DMS79 (cell line): ENCODE data around the gene HDAC10.

Experiments
- DNase-seq: peaks from one replicate; lab custom pipeline; 2025; lab: John Stamatoyannopoulos, UW

HDAC10 gene

GRCh38 chr22:50255607-50256006 is 4.5 kb upstream of the HDAC10 start:
- DNase-seq = no peak

DNA sequence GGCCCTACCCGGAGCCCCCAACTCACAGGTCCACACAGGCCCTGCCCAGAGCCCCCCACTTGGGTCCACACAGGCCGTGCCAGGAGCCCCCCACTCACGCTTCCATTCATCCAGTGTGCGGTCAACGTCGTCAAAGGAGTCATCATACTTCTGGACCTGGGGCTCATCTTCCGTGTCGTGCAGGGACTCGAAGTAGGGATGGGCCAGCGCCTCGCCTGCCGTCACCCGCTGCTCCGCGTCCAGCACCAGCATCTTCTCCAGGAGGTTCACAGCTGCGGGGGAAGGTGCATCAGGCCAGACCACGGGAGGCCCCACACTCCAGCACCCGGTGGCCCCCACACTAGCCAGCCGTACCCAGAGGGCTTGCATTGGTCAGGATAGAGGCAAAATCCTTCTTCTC is 4.0 kb upstream of the HDAC10 start:
- no peak for DNase-seq

GRCh38 chr22:50253941-50254340 is 2.9 kb upstream of the HDAC10 start:
- DNase-seq = no peak

DNA sequence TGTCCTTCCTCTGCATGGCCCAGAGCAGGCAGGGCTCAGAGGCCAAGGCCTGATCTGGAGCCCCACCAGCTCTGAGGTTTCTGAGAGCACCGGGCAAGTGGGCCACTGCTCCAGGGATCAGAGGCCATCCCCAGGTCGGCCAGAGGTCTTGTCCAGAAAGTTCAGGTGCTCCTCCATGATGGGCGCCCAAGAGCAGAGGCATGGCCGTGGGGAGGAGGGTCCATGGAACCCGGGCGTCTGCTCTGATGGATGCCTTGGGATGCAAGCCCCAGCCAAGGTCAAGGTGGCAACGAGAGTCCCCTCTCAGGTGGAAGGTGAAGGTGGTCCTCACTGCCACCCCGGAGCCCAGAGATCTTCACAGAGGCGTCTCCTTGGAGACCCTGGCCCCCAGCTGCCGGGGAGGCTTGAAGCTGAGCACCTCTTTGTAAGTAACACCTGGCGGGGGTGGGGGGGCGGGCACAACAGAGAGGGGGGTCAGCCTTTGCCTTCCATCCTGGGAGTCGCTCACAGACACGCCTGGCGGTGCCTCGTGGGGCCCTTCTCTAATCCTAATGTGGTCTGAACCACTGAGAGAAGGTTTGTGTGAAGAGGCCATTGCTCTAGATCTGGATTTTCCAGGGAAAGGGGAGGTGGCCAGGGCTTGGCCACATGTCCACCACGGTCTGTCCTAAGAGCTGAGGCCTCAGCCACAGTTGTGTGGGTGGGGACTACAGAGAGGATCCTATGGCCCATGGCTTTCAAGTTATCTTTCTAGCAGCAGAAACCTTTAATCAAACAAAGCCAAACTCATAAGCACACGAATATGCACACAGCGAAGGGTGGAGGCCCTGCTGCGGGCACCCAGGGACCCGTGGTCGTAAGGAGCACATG is 2.2 kb upstream of the HDAC10 start:
- no peak for DNase-seq

GRCh38 chr22:50252082-50253045 is 1.3 kb upstream of the HDAC10 start:
- no peak for DNase-seq

GRCh38 chr22:50251477-50252081 is 514 bp upstream of the HDAC10 start:
- no peak for DNase-seq

- no peak for DNase-seq
These were observed 863 bp downstream of the HDAC10 start for GRCh38 chr22:50250249-50250554.

DNA sequence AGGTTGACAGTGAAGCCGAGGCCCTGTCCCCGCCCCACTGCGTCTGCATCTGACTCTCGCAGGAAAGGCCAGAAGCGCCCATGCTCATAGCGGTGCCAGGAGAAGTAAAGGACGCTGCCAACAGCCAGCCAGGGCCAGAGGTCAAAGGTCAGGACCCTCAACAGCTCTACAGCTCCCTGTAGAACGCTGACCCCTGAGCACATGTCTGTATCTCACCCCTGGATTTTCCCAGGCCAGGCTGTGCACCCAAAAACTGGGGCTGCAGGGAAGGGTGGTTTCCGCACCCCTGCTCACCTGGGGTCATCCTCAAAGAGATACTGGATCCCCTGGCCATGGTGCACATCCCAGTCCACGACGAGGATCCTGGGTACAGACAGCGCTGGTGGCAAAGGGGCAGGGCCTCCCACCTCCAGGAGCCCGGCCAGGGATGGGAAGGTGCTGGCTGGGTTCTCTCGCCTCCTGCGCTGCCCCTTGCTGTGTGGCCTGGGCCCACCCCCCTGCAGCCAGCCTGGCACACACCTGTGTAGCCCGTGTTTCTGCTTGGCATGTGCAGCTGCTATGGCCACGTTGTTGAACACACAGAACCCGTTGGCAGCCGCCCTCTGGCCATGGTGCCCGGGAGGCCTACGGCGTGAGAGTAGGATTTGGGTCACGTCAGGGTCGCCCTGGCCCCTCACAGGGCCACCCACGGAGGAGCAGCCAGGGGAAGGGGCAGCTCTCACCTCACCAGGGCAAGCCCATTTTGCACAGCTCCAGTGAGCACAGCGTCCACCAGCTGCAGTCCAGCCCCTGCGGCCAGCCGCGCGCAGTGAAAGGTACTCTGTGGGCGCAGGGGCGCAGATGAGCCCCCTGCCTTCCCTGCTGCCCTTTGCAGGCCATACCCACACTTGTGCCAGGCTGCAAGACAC is 1.5 kb downstream of the HDAC10 start:
- DNase-seq = no peak

DNA sequence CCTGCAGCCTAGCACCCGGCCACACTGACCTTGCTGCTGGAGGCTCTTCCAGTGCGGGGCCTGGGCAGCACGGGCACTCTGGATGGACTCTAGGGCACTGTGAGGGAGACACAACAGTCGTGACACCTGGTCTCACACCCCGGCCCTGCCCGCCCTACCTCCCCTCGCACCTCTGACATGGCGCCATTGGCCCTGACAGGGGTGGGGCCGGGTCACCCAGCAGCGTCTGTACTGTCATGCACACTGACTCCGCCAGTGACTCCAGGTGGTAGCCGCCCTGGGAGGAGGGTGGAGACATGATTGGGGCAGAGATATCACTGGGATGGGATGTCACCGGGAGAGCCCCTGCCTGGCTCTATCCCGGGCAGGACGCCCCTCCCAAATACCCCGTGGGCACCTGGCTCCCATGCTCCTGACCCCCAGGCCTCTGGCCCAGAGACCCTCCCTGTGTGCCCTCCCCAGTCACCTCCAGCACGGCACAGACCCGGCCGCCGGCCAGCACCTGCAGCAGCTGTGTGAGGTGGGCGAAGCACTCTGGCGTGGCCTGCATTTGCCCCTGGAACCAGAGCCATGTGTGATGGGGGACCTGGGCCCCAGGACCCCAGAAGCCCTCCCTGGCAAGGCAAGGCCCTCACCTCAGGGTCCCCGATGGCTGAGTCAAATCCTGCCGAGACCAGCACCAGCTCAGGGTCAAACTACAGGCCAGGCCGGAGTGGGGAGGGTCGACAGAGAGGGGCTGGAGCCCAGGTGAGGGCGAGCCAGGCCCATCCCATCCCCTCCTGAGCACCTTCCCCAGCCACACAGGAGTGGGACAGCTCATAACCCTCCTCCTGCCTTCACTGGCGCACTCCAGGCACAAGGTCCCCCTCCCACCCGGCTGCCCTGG is 2.6 kb downstream of the HDAC10 start:
- DNase-seq = no peak

DNA sequence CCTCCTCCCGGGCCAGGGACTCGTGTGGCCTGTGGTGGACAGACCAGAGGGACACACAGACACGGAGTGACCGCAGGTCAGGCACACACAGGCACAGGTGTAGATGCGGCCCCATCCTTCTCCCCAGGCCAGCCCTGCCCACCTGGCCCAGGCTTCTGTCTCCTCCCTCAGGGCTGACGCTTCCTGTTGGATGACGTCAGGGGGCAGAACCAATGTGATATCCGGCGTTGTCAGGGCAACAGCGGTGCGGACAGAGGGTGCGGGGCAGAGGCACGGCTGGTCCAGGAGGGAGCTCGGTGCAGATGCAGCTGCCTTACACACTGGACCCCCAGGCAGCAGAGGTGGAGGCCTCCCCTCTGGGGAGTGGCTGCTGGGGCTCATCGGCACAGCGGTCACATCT is 3.3 kb downstream of the HDAC10 start:
- DNase-seq = no peak

DNA sequence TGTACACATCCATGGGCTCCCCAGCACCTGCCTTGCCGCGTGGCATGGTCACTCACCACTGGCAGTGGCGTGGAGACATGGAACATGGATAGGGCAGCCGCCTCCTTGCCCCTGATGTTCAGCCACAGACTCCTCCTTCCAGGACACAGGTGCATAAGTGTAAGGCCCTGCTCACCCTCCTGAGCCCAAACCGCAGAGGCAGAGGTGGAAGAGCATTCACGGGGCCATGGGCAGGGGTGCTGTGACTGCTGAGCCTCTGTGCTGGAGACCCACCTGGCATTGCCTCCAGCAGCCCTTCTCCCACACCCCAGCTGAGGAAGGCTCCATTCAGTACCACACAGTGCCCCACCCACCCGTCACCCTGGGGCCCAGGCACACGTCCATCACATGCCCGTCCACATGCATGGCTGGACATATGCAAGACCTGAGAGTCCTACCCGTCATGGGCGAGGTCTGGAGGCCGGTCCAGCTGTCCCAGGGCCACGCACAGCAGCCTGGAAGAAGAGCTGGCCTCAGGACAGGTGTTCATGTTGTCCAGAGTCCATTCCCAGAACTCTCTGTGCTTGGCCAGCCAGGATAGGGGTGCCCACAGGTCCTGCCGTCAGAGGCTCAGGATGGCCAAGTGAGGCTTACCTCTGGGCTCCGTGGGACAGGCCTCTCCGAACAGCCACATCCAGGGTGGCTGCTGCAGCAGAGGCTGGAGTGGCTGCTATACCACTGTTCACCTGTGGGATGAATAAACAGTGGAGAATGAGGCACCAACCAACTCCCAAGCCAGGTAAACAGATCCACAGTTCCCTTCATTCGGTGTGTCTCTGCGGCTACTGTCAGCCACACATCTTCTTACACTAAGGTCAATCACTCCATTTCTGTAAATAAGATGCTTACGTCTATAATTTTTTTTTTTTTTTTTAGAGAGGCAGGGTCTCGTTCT is 4.6 kb downstream of the HDAC10 start:
- DNase-seq = no peak

GRCh38 chr22:50245214-50246072 is 5.6 kb downstream of the HDAC10 start:
- DNase-seq = no peak

DNA sequence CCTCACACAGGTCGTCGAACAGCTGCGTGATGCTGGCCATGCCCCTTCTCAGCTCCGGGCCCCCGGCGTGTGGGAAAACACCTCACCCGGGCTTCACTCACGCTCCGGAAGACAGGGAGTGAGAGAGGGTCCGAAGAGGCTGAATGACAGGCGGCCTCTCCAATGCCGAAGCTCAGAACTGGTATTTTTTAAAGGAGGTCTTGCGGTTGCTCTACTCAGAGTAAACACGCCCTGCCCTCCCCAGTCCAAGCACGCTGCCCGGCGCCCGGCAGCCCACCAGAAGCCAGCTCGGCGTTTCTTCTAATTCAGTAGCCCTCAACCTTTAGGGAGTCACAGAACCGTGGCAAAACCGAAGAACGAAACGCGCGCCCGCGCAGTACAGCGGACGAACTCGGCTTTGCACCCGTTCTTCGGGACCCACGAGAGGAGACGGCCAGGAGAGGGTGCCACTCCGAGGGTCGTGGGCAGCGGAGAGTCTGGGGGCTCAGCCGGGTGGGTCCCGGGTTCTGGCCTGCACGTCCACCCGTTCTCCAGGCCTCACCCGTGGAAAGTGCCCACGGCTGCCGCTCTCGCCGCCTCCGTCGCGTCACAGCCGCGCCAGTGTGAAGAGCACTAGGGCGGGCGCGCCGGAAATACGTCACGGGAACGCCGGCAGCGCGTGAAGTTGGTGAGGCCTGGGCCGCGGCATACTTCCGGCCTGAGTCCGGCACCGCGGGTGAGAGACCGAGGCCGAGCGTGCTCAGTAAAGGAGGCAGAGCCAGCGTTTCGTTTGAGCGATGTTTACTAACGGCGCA is 6.4 kb downstream of the HDAC10 start, which contains the start of gene TUBGCP6:
Gene TUBGCP6, minus strand, starts transcription at position 604 of the 794 bp plus-strand sequence. Its CDS starts 564 bp downstream, at position 40.
- DNase-seq = peak; percentile 33

DNA sequence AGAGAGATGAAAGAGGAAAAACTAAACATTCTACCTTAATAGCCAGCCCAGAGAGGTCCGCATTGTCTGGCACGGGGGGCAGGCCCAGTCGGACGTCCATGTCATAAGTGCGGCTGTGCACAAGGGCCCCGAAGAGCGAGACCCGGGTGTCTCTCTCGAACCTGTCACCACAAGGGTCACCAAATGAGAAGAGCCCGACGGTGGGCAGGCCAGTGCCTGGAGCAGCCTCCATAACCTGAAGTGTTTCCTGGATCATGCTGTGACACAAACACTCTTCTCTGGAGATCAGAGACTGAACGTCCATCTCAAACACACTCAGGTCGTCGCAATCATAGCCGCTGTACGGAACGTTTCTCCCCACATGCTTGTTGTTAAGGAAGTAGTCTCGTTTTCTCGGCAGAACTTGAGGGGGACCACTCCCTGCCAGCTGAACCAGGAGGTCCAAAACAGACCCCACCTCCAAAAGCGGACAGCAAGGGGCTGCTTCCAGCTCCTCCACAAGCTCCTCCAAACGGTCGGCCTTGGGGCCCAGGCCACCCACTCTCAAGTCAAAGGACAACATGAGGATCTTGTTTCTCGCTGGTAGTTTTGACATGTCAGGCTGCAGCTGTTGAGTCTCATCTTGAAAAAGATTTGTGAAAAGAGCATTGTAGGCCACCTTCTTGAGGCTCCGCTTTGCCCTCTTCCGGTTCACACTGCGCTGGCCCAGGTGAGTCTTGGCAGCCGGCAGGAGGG is 7.2 kb downstream of the HDAC10 start:
- no peak for DNase-seq

- no peak for DNase-seq
These were observed 8.6 kb downstream of the HDAC10 start for GRCh38 chr22:50242406-50242949.

DNA sequence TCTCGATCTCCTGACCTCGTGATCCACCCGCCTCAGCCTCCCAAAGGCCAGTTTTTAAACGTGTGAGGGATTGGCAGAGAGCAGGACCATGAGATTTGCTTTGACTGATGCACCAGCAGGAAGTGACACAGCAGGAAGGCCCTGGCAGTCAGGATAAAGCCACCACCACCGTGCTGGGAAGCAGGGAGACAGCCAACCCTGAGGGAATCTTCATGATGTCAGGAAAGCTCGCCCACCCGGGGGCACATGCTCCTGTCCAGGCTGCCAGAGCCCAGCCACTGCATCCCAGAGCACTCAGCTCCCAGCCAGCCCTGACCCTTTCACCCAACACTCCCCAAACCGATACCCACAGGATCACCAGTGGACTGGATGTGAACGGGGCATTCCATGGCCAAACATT is 12.3 kb downstream of the HDAC10 start:
- DNase-seq = no peak
